Upper lobe of left lung (tissue), 6 donors: ENCODE results near the gene RUNX1. TPM values are rescaled to one million over a fixed set of nuclear protein-coding genes. Genes with fewer than 3 reads are reported as not detected.

Experiments used
- ATAC-seq, 2 donors: fragments of 200-7000 bp; cut with Tn5 transposase; one replicate each; pipeline ENCODE4 v1.9.1; 2022; ENCODE audit warnings: mild to moderate bottlenecking in 2 of 2, moderate library complexity in 2 of 2; ENCODE audit not compliant: low FRiP score in 2 of 2
- DNase-seq, 2 donors: peaks; one replicate each; pipeline ENCODE4 v3.0.0-alpha.2; 2019 to 2020
- H3K27ac ChIP-seq, 4 donors: fragments of 200-600 bp; sonication (generic); one replicate each; pipeline ENCODE4 v1.5.1; 2016 to 2019
- H3K27me3 ChIP-seq, 4 donors: fragments of 200-600 bp; sonication (generic); one replicate each; pipeline ENCODE4 v1.5.1; 2017 to 2019
- H3K36me3 ChIP-seq, 4 donors: fragments of 200-600 bp; sonication (generic); one replicate each; pipeline ENCODE4 v1.5.1; 2016 to 2019
- H3K4me1 ChIP-seq, 4 donors: fragments of 200-600 bp; sonication (generic); one replicate each; pipeline ENCODE4 v1.5.1; 2018 to 2019
- H3K4me3 ChIP-seq, 4 donors: fragments of 200-600 bp; sonication (generic); one replicate each; pipeline ENCODE4 v1.5.1; 2017 to 2019; ENCODE audit warnings: mild to moderate bottlenecking in 2 of 4, moderate library complexity in 1 of 4
- H3K9me3 ChIP-seq, 4 donors: fragments of 200-600 bp; sonication (generic); one replicate each; pipeline ENCODE4 v1.5.1; 2018 to 2019
- CTCF ChIP-seq, 6 experiments: fragments of 450-650 bp in 4 of 6; fragments of 200-600 bp in 2 of 6; sonication (generic) in 2 of 6; IDR thresholded peaks; one replicate each; pipeline ENCODE4 v1.5.1; 2016 to 2019; ENCODE audit warnings: antibody characterized with exemption in 6 of 6
- EP300 ChIP-seq, 4 donors: sonication (generic); formaldehyde crosslinking; IDR thresholded peaks; one replicate each; pipeline ENCODE4 v1.5.1; 2017; ENCODE audit warnings: antibody characterized with exemption in 4 of 4, control low read depth in 2 of 4
- POLR2A ChIP-seq, 4 donors: fragments of 450-650 bp; IDR thresholded peaks; one replicate each; pipeline ENCODE4 v1.5.1; 2016 to 2017; ENCODE audit warnings: antibody characterized with exemption in 4 of 4, mild to moderate bottlenecking in 2 of 4
- POLR2AphosphoS5 ChIP-seq, 2 donors: sonication (generic); formaldehyde crosslinking; IDR thresholded peaks; one replicate each; pipeline ENCODE4 v1.5.1; 2017; ENCODE audit warnings: antibody characterized with exemption in 2 of 2
- WGBS, 2 donors: methylation state at CpG; one replicate each; pipeline ENCODE4 v1.1.5; 2017 to 2018; 5-methylcytosine and 5-hydroxymethylcytosine counted together
- total RNA-seq, 6 donors: library from RNA; depleted of rRNA in 4 of 6; stranded (reverse); fragments of >200 nt in 4 of 6; gene quantifications; one replicate each; pipeline versions ENCODE4 v1.1.0 to v1.2.1, GENCODE V29; 2016 to 2021
- donor health status: DM: no; HTN: no; CAD: no; lungs with moderate emphysema.
- donor health status: DM: no; HTN: yes; CAD: no; lungs with severe emphysema.

The RUNX1 gene
- total RNA-seq, 6 donors from 2014 or later: 62.2 to 252 (median 98.2) TPM

DNA sequence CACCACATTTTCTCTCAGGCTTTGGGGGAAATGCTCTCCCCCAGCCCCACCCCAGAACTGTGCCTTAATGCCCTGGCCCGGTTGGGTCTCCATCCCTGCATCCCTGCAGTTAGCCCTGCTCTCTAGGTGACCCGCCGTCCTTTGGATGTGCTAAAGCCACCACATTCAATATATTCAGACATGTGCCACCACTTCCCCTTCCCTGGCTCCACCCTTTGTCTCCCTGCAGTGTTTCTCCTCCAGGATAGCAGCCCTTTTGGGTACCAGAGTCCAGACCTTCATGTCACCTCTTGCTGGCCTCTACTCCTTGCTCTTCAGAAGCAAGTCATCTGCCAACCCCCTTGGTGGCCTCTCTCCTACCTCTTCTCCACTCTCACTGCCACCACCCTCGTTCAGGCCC is 41.8 kb downstream of the RUNX1 start:
- Histone ChIP-seq H3K27me3 (no peaks in the 10 kb centered on the region), H3K9me3 (no peaks in the 10 kb centered on the region), H3K27ac (no peak overlapping the region), H3K36me3 (no peaks in the 10 kb centered on the region), H3K4me1 (no peaks in the 10 kb centered on the region), H3K4me3 (no peak overlapping the region)
- TF ChIP-seq POLR2A (IDR thresholded peaks at IDR 0.05) (no peak), EP300 (IDR thresholded peaks at IDR 0.05) (no peak), POLR2AphosphoS5 (IDR thresholded peaks at IDR 0.05) (no peak), CTCF (IDR thresholded peaks at IDR 0.05) (no peak)
- DNase-seq (no peak), ATAC-seq (peak in 1 of 2 donors; percentile 38)
- WGBS, 2 donors: 71 to 76% methylated on average over 4 of the region's 4 CpGs

DNA sequence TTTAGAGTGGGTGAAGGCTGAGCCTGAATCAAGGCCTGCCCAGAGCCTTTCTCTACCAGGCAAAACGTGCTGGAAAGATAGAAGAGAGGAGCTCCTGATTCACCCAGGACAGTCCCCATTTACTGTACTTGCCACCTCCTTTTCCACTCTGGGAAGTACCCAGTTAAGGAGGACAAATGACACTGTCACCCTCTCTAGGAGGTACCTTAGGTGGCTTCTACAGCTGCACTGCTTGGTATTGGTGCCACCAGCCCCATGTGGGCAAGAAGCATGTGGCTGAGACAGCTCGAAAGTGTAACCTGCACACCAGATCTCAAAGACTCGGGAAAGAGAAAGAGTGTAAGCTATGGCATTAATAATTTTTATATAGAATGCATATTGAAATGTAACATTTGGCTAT is 42.3 kb downstream of the RUNX1 start:
- no peaks in the 10 kb centered on the region for H3K36me3 ChIP-seq
- TF ChIP-seq POLR2A (IDR thresholded peaks at IDR 0.05) (no peak), POLR2AphosphoS5 (IDR thresholded peaks at IDR 0.05) (no peak)
- H3K9me3 ChIP-seq: no peaks in the 10 kb centered on the region
- no peak overlapping the region for H3K4me3 ChIP-seq
- 85 to 91% methylated on average over 3 of the region's 3 CpGs for WGBS, 2 donors
- no peaks in the 10 kb centered on the region for H3K4me1 ChIP-seq
- ATAC-seq (no peak), DNase-seq (no peak)
- H3K27ac ChIP-seq: no peak overlapping the region
- H3K27me3 ChIP-seq: no peaks in the 10 kb centered on the region

DNA sequence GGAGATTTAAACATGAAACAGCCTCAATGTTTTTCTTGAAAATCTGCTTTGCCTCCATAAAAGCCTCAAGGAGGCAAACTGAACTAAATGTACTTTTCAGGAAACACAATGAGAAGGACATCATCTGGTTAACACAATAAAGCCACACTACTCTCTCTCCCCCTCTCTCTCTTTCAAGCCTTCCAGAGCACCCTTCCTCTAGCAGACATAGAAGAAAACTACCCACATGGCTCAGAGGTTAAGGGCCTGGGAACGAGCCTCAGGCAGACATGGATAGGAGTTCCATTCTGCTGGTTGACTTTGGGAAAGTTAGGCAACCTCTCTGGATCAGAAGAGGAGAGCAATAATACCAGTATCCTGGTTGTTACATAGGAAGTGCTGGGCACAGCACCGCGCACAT is 42.9 kb downstream of the RUNX1 start:
- DNase-seq (no peak), ATAC-seq (no peak)
- no peak overlapping the region for H3K4me3 ChIP-seq
- WGBS, 2 donors: 73 to 90% methylated on average over 3 of the region's 3 CpGs
- no peaks in the 10 kb centered on the region for H3K36me3 ChIP-seq
- H3K27ac ChIP-seq: no peak overlapping the region
- H3K27me3 ChIP-seq: no peaks in the 10 kb centered on the region
- TF ChIP-seq EP300 (IDR thresholded peaks at IDR 0.05): no peak
- H3K9me3 ChIP-seq: no peaks in the 10 kb centered on the region
- H3K4me1 ChIP-seq: no peaks in the 10 kb centered on the region

DNA sequence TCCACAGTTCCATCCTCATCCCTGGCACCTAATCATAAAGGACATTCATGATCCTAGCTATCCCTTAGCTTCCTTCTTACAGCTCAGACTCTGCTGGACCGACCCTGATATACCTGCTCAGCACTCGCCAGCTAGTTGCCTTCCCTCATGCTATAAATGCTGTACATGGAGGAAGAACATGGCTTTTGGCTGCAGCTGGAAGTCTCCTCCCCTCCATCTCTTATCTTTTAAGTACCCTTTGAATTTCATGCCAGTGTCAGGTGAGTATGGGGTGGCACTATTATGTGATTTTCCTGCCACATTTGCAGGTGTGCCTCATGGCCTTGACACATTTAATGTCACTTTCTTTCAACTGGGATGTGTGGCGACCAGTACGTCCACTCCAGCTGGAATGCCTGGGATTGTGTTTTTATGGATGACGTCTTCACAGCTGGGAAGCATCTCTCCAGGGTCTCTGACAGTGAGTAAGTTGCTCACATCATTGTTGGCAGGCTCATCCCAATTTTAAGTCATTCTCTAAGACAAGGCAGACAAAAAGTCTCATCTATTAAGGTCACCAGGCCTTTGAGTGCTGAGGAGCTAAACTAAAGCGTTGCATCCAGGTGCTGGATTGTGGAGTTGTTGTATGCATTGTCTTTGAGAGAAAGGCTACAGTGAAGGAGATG is 43.4 kb downstream of the RUNX1 start:
- no peaks in the 10 kb centered on the region for H3K4me1 ChIP-seq
- no peaks in the 10 kb centered on the region for H3K36me3 ChIP-seq
- no peak overlapping the region for H3K27ac ChIP-seq
- no peaks in the 10 kb centered on the region for H3K27me3 ChIP-seq
- H3K4me3 ChIP-seq: no peak overlapping the region
- 85 to 86% methylated on average over 6 of the region's 6 CpGs for WGBS, 2 donors
- TF ChIP-seq POLR2A (IDR thresholded peaks at IDR 0.05) (no peak), POLR2AphosphoS5 (IDR thresholded peaks at IDR 0.05) (no peak), CTCF (IDR thresholded peaks at IDR 0.05) (no peak), EP300 (IDR thresholded peaks at IDR 0.05) (no peak)
- no peaks in the 10 kb centered on the region for H3K9me3 ChIP-seq
- DNase-seq: no peak
- ATAC-seq: peak in 1 of 2 donors; percentile 70

- Histone ChIP-seq H3K4me3 (no peak overlapping the region), H3K4me1 (no peaks in the 10 kb centered on the region), H3K27me3 (no peaks in the 10 kb centered on the region), H3K9me3 (no peaks in the 10 kb centered on the region), H3K27ac (no peak overlapping the region), H3K36me3 (no peaks in the 10 kb centered on the region)
- WGBS, 2 donors: 63 to 70% methylated on average over 2 of the region's 2 CpGs
- DNase-seq: no peak
- ATAC-seq: no peak
- TF ChIP-seq EP300 (IDR thresholded peaks at IDR 0.05) (no peak), CTCF (IDR thresholded peaks at IDR 0.05) (no peak), POLR2A (IDR thresholded peaks at IDR 0.05) (no peak), POLR2AphosphoS5 (IDR thresholded peaks at IDR 0.05) (no peak)
Observed at GRCh38 chr21:35005077-35005476, 44.0 kb downstream of the RUNX1 start.

DNA sequence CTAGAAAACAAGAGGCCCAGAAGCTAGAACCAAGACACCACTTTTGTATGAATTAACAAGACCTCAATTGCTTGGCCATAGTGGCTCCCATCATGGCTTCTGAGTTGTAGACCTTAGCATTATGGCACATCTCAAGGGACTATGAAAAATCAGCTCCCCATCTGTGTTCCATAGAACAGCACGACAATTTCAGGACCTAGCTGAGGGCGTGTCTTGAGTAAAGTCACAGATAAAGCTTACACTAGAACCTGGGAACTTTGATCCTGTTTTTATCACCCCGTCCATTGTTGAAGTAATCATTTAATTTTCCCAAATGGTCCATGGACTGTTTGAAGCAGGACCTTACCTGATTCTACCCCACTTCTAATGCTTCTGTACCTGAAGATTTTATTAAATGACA is 44.8 kb downstream of the RUNX1 start:
- Histone ChIP-seq H3K27me3 (no peaks in the 10 kb centered on the region), H3K9me3 (no peaks in the 10 kb centered on the region), H3K4me1 (peaks cover 0 to 4% (median 0%) of the 10 kb centered on the region in 4 donors), H3K27ac (no peak overlapping the region), H3K4me3 (no peak overlapping the region), H3K36me3 (no peaks in the 10 kb centered on the region)
- DNase-seq: no peak
- ATAC-seq: no peak
- TF ChIP-seq EP300 (IDR thresholded peaks at IDR 0.05) (no peak), CTCF (IDR thresholded peaks at IDR 0.05) (no peak), POLR2A (IDR thresholded peaks at IDR 0.05) (no peak), POLR2AphosphoS5 (IDR thresholded peaks at IDR 0.05) (no peak)
- WGBS, 2 donors: 87 to 94% methylated on average over 3 of the region's 3 CpGs
